Prostate gland (tissue), 2 donors: ENCODE measurements around the gene SCN1A. TPM values are rescaled to one million over a fixed set of nuclear protein-coding genes. Genes with fewer than 3 reads are reported as not detected.

Experiments used
- DNase-seq: peaks from one replicate; pipeline ENCODE4 v3.0.0-alpha.2; 2019; ENCODE audit warnings: low spot score
- H3K27ac ChIP-seq, 2 donors: fragments of 200-600 bp; sonication (generic); 2 replicates each; pipeline ENCODE4 v1.5.1; 2017 to 2019
- H3K27me3 ChIP-seq: fragments of 200-600 bp; sonication (generic); replicated peaks from 2 replicates; pipeline ENCODE4 v1.5.1; 2019; ENCODE audit not compliant: insufficient read depth
- H3K36me3 ChIP-seq, 2 donors: fragments of 200-600 bp; sonication (generic); 1 replicate in 1 of 2; 2 replicates in 1 of 2; pipeline versions ENCODE4 v1.5.1 to v1.8.1; 2017 to 2019
- H3K4me1 ChIP-seq: fragments of 200-600 bp; sonication (generic); replicated peaks from 2 replicates; pipeline ENCODE4 v1.5.1; 2019
- H3K4me3 ChIP-seq, 2 donors: fragments of 200-600 bp; sonication (generic); 2 replicates each; pipeline ENCODE4 v1.5.1; 2017 to 2019
- H3K9me3 ChIP-seq: fragments of 200-600 bp; sonication (generic); 2 replicates; pipeline ENCODE4 v1.5.1; 2017
- POLR2A ChIP-seq: fragments of 450-650 bp; IDR thresholded peaks from one replicate; pipeline ENCODE4 v1.6.1; 2016; ENCODE audit warnings: antibody characterized with exemption, mild to moderate bottlenecking
- POLR2AphosphoS5 ChIP-seq: sonication (generic); formaldehyde crosslinking; IDR thresholded peaks from one replicate; pipeline ENCODE4 v1.6.1; 2017; ENCODE audit warnings: antibody characterized with exemption
- WGBS: methylation state at CpG from one replicate; pipeline ENCODE4 v1.1.5; 2018; 5-methylcytosine and 5-hydroxymethylcytosine counted together
- intact Hi-C: fragments of 100-400 bp; cut with DNase I; formaldehyde crosslinking; loops from one replicate; pipeline ENCODE4 v1.14.2; 2022
- total RNA-seq, 2 donors: library from RNA; depleted of rRNA; stranded (reverse); fragments of >200 nt; gene quantifications; one replicate each; pipeline ENCODE4 v1.1.0, GENCODE V29; 2016
- TF ChIP-seq, protein P1 (sequence below), 4 experiments: fragments of 200-600 bp in 2 of 4; fragments of 450-650 bp in 2 of 4; sonication (generic) in 2 of 4; IDR thresholded peaks; 1 replicate in 3 of 4; 2 replicates in 1 of 4; pipeline ENCODE4 v1.5.1; 2016 to 2019; ENCODE audit warnings: antibody characterized with exemption in 4 of 4, mild to moderate bottlenecking in 2 of 4, moderate library complexity in 2 of 4

SCN1A gene
- total RNA-seq, 2 donors from 2014 or later = 0.23 TPM; not detected in 1

DNA sequence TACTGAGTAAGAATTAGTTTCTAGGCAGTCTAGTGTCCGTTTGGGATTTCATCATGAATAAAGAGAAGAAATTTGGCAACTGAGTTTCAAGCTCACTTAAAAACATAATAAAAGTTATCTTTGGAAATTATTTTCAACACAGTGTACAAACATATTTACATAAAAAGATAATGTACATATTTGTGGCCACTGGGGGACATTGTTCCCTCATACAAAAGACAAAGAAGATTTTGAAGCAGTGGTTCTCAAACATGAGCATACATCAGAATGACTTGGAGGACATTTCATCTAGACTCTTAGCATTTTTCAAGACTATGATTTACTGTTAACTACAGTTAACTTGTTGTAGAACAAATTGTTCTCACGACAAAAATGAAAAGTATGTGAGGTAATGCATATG is 158.6 kb downstream of the SCN1A start:
- intact Hi-C loops = no loop called here
- Histone ChIP-seq H3K36me3 (no peaks in the 10 kb centered on the region), H3K9me3 (no peaks in the 10 kb centered on the region), H3K27ac (no peak overlapping the region), H3K27me3 (no peaks in the 10 kb centered on the region), H3K4me3 (no peak overlapping the region), H3K4me1 (no peaks in the 10 kb centered on the region)
- no peak for DNase-seq
- TF ChIP-seq POLR2A = no peak
- no peak for TF ChIP-seq POLR2AphosphoS5
- TF ChIP-seq, protein P1, sequence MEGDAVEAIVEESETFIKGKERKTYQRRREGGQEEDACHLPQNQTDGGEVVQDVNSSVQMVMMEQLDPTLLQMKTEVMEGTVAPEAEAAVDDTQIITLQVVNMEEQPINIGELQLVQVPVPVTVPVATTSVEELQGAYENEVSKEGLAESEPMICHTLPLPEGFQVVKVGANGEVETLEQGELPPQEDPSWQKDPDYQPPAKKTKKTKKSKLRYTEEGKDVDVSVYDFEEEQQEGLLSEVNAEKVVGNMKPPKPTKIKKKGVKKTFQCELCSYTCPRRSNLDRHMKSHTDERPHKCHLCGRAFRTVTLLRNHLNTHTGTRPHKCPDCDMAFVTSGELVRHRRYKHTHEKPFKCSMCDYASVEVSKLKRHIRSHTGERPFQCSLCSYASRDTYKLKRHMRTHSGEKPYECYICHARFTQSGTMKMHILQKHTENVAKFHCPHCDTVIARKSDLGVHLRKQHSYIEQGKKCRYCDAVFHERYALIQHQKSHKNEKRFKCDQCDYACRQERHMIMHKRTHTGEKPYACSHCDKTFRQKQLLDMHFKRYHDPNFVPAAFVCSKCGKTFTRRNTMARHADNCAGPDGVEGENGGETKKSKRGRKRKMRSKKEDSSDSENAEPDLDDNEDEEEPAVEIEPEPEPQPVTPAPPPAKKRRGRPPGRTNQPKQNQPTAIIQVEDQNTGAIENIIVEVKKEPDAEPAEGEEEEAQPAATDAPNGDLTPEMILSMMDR (IDR thresholded peaks at IDR 0.05) = no peak
- 30% methylated on average over 2 of the region's 2 CpGs for whole genome bisulfite sequencing

GRCh38 chr2:165967746-165968145 is 160.1 kb downstream of the SCN1A start:
- 96% methylated on average over 3 of the region's 3 CpGs for WGBS
- Histone ChIP-seq H3K4me3 (no peak overlapping the region), H3K4me1 (no peaks in the 10 kb centered on the region), H3K36me3 (no peaks in the 10 kb centered on the region), H3K27ac (no peak overlapping the region), H3K27me3 (no peaks in the 10 kb centered on the region), H3K9me3 (no peaks in the 10 kb centered on the region)
- DNase-seq = no peak
- intact Hi-C loops = no loop called here
- TF ChIP-seq, protein P1 (IDR thresholded peaks at IDR 0.05) = no peak
- no peak for TF ChIP-seq POLR2AphosphoS5
- no peak for TF ChIP-seq POLR2A

- H3K27ac ChIP-seq = no peak overlapping the region
- intact Hi-C loops = no loop called here
- DNase-seq = no peak
- WGBS = 98% methylated on average over 4 of the region's 4 CpGs
- no peaks in the 10 kb centered on the region for H3K4me1 ChIP-seq
- H3K9me3 ChIP-seq = no peaks in the 10 kb centered on the region
- no peaks in the 10 kb centered on the region for H3K27me3 ChIP-seq
- no peak overlapping the region for H3K4me3 ChIP-seq
- TF ChIP-seq, protein P1 (IDR thresholded peaks at IDR 0.05) = no peak
- TF ChIP-seq POLR2A (no peak), POLR2AphosphoS5 (no peak)
- H3K36me3 ChIP-seq = no peaks in the 10 kb centered on the region
Observed at GRCh38 chr2:165961818-165962217, 166.0 kb downstream of the SCN1A start.

DNA sequence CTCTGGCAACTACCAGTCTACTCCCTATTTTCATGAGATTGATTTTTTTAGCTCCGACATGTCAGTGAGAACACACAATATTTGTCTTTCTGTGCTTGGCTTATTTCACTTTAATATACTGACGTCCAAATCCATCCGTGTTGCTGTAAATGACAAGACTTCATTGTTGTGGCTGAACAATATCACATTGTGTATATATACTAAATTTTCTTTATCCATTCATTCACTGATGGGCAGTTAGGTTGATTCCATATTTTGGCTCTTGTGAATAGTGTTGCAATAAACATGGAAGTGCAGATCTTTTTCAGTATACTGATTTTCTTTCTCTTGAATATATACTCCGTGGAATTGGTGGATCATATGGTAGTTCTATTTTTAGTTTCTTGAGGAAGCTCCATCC is 168.4 kb downstream of the SCN1A start:
- TF ChIP-seq POLR2AphosphoS5 (no peak), POLR2A (no peak)
- TF ChIP-seq, protein P1 (IDR thresholded peaks at IDR 0.05) = no peak
- 54% methylated on average over 4 of the region's 4 CpGs for WGBS
- no peak for DNase-seq
- Histone ChIP-seq H3K27ac (no peak overlapping the region), H3K9me3 (no peaks in the 10 kb centered on the region), H3K4me1 (no peaks in the 10 kb centered on the region), H3K4me3 (no peak overlapping the region), H3K27me3 (no peaks in the 10 kb centered on the region), H3K36me3 (no peaks in the 10 kb centered on the region)
- intact Hi-C loops = no loop called here

GRCh38 chr2:165958313-165958960 is 169.4 kb downstream of the SCN1A start:
- Histone ChIP-seq H3K9me3 (no peaks in the 10 kb centered on the region), H3K4me3 (no peak overlapping the region), H3K4me1 (no peaks in the 10 kb centered on the region), H3K36me3 (no peaks in the 10 kb centered on the region), H3K27me3 (no peaks in the 10 kb centered on the region), H3K27ac (no peak overlapping the region)
- intact Hi-C loops = no loop called here
- TF ChIP-seq POLR2AphosphoS5 (no peak), POLR2A (no peak)
- TF ChIP-seq, protein P1 (IDR thresholded peaks at IDR 0.05) = no peak
- WGBS = 95% methylated on average over 3 of the region's 3 CpGs
- no peak for DNase-seq
